Heart left ventricle (tissue), 16 donors: ENCODE measurements around the gene ACCS. TPM values are rescaled to one million over a fixed set of nuclear protein-coding genes. Genes with fewer than 3 reads are reported as not detected.
A peak's percentile ranks its signal among the peaks of the same experiment; 100 is the strongest.

Source experiments
- ATAC-seq, 4 donors: fragments of 200-7000 bp; cut with Tn5 transposase; one replicate each; pipeline ENCODE4 v1.9.1; 2020 to 2022; ENCODE audit warnings: moderate library complexity in 4 of 4, mild to moderate bottlenecking in 3 of 4, moderate number of reproducible peaks in 1 of 4
- DNase-seq, 5 donors: peaks; one replicate each; pipeline ENCODE4 v3.0.0-alpha.2; 2020
- H3K27ac ChIP-seq, 12 donors: fragments of 200-600 bp; sonication (generic) in 4 of 12; one replicate each; pipeline versions ENCODE4 v1.5.0 to v1.8.0; 2016 to 2022; ENCODE audit warnings: mild to moderate bottlenecking in 2 of 12
- H3K27me3 ChIP-seq, 9 donors: fragments of 200-600 bp; sonication (generic) in 2 of 9; one replicate each; pipeline versions ENCODE4 v1.5.1 to v1.8.0; 2016 to 2022; ENCODE audit warnings: mild to moderate bottlenecking in 3 of 9
- H3K36me3 ChIP-seq, 9 donors: fragments of 200-600 bp; sonication (generic) in 2 of 9; one replicate each; pipeline versions ENCODE4 v1.5.0 to v1.8.0; 2018 to 2022; ENCODE audit warnings: mild to moderate bottlenecking in 2 of 9
- H3K4me1 ChIP-seq, 12 donors: fragments of 200-600 bp; sonication (generic) in 4 of 12; one replicate each; pipeline versions ENCODE4 v1.5.0 to v1.8.0; 2016 to 2022; ENCODE audit warnings: mild to moderate bottlenecking in 3 of 12
- H3K4me3 ChIP-seq, 12 donors: fragments of 200-600 bp; sonication (generic) in 4 of 12; one replicate each; pipeline versions ENCODE4 v1.5.0 to v1.8.0; 2017 to 2022; ENCODE audit warnings: mild to moderate bottlenecking in 9 of 12, moderate library complexity in 4 of 12
- H3K9me3 ChIP-seq, 12 donors: fragments of 200-600 bp; sonication (generic) in 4 of 12; one replicate each; pipeline versions ENCODE4 v1.5.0 to v1.8.0; 2016 to 2022; ENCODE audit warnings: mild to moderate bottlenecking in 1 of 12
- POLR2A ChIP-seq, 2 donors: fragments of 450-650 bp; IDR thresholded peaks; one replicate each; pipeline ENCODE4 v1.6.1; 2017; ENCODE audit warnings: antibody characterized with exemption in 2 of 2, mild to moderate bottlenecking in 2 of 2, moderate library complexity in 2 of 2
- WGBS, 4 donors: extraction: QIAGEN DNeasy Blood & Tissue Kit in 2 of 4; methylation state at CpG; one replicate each; pipeline versions ENCODE4 v1.1.5 to v1.1.7; 2013 to 2018; 5-methylcytosine and 5-hydroxymethylcytosine counted together
- intact Hi-C, 10 donors: fragments of 100-400 bp; cut with DNase I; formaldehyde crosslinking; loops; one replicate each; pipeline versions ENCODE4 v1.11.1 to v1.14.2; 2022
- polyA plus RNA-seq, 2 donors: library from polyadenylated mRNA; stranded (reverse); fragments of 200-250 nt; gene quantifications; one replicate each; pipeline ENCODE4 v1.2.3, GENCODE V29; 2013
- total RNA-seq, 9 donors: library from RNA; depleted of rRNA in 2 of 9; stranded (reverse); fragments of >200 nt in 2 of 9; fragmentation: NEBNext Ultra II Directional in 3 of 9; extraction: Animal tissue kit (Norgen Biotek cat#: 25700) in 3 of 9; gene quantifications; one replicate each; pipeline versions ENCODE4 v1.1.0 to v1.2.4, GENCODE V29; 2016 to 2023
- TF ChIP-seq, protein P1 (sequence below), 12 donors: fragments of 200-600 bp; sonication (generic) in 4 of 12; IDR thresholded peaks; one replicate each; pipeline versions ENCODE4 v1.5.0 to v1.8.0; 2018 to 2022; ENCODE audit warnings: antibody characterized with exemption in 12 of 12, mild to moderate bottlenecking in 5 of 12
- donor health status: ischemic (EF 13 %, LVEDD 7.1; RV severe dilation, severe dysfunction).
- donor health status: healthy with polysubstance abuse.
- donor health status: DM: no; HTN: yes; CAD: no.
- donor health status: DM: no; HTN: no; CAD: no.
- donor health status: ischemic (EF 25% LVEDD 6.9; RV normal size, moderate dysfunction).
- donor health status: ischemic (EF 25% LVEDD 5.7; RV mildly dilated, moderate dysfunction).
- donor health status: healthy.
- donor health status: DM: yes; HTN: yes; CAD: no.
- donor health status: ischemic (EF 35%, LVEDD 5.7; RV mildly dilated, moderate dysfunction).
- donor health status: nonischemic (EF 11% LVEDD 7.7; RV severe dilation, severe dysfunction).
- donor health status: DM: yes; HTN: yes; CAD: no.
- donor health status: PGD.
- donor health status: ischemic (EF 29% LVEDD 5.4; RV normal size, mild dysfunction).
- donor health status: nonischemic (EF 23%, LVEDD 6.1; RV moderate dilation, normal function).

Gene ACCS
- total and polyA plus RNA-seq, 11 donors, result 1.6 to 16.7 (median 8.3) TPM

DNA sequence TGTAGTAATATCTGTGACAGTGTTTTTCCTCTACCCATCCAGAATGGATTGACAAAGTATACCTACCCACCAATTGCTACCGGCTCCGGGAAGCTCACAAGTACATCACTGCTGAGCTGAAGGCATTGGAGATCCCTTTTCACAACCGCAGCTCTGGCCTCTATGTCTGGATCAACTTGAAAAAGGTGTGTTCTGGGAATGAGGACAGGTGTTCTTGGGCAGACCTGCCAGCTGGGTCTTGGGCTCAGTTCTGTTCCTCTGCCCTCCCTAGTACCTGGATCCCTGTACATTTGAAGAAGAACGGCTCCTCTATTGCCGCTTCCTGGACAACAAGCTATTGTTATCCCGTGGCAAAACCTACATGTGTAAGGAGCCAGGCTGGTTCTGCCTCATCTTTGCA lies 7.8 kb upstream of the ACCS start:
- TF ChIP-seq, protein P1, sequence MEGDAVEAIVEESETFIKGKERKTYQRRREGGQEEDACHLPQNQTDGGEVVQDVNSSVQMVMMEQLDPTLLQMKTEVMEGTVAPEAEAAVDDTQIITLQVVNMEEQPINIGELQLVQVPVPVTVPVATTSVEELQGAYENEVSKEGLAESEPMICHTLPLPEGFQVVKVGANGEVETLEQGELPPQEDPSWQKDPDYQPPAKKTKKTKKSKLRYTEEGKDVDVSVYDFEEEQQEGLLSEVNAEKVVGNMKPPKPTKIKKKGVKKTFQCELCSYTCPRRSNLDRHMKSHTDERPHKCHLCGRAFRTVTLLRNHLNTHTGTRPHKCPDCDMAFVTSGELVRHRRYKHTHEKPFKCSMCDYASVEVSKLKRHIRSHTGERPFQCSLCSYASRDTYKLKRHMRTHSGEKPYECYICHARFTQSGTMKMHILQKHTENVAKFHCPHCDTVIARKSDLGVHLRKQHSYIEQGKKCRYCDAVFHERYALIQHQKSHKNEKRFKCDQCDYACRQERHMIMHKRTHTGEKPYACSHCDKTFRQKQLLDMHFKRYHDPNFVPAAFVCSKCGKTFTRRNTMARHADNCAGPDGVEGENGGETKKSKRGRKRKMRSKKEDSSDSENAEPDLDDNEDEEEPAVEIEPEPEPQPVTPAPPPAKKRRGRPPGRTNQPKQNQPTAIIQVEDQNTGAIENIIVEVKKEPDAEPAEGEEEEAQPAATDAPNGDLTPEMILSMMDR (IDR thresholded peaks at IDR 0.05), result no peak
- no peak for TF ChIP-seq POLR2A (IDR thresholded peaks at IDR 0.05)
- no peaks in the 10 kb centered on the region for H3K9me3 ChIP-seq
- no peak for ATAC-seq
- DNase-seq, result no peak
- 80 to 93% (median 90%) methylated on average over 6 of the region's 6 CpGs for WGBS, 4 donors
- no peaks in the 10 kb centered on the region for H3K36me3 ChIP-seq
- H3K27me3 ChIP-seq, result no peaks in the 10 kb centered on the region
- intact Hi-C loops, result no loop called here
- H3K27ac ChIP-seq, result no peak overlapping the region
- H3K4me3 ChIP-seq, result no peak overlapping the region
- H3K4me1 ChIP-seq, result no peaks in the 10 kb centered on the region

DNA sequence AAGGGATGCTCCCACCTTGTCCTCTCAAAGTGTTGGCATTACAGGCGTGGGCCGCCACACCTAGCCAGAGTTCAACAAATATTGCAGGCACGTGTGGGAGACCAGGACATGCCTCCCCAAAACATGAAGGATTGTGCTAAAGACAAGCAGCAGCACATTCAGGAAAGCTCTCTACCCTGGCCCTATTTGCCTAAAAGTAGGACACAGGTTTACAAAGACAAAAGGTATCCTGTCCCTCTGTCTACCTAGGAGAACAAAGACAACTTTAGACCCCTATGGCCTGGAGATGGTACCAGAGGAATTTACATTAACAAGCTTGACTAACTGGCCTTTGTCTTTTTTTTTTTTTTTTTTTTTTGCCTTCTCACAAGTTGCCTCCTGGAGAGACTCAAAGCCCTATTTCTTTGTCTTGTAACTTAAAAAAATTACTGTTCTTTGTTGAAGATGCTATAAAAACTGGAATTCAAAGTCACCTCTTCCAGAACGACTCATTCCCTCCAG lies 859 bp upstream of the ACCS start:
- Histone ChIP-seq H3K4me1 (peaks cover 0 to 18% (median 10%) of the 10 kb centered on the region in 12 donors), H3K27me3 (no peaks in the 10 kb centered on the region), H3K27ac (peak overlapping the region; percentile 52 to 94 (median 90)), H3K4me3 (peak overlapping the region in 3 of 12 donors; percentile 73 to 77 (median 74)), H3K9me3 (no peaks in the 10 kb centered on the region), H3K36me3 (peaks cover 0 to 10% (median 0%) of the 10 kb centered on the region in 9 donors)
- no peak for TF ChIP-seq POLR2A (IDR thresholded peaks at IDR 0.05)
- TF ChIP-seq, protein P1 (IDR thresholded peaks at IDR 0.05), result no peak
- ATAC-seq, result no peak
- 60 to 75% (median 68%) methylated on average over 4 of the region's 4 CpGs for WGBS, 4 donors
- intact Hi-C loops, result no loop called here
- no peak for DNase-seq

DNA sequence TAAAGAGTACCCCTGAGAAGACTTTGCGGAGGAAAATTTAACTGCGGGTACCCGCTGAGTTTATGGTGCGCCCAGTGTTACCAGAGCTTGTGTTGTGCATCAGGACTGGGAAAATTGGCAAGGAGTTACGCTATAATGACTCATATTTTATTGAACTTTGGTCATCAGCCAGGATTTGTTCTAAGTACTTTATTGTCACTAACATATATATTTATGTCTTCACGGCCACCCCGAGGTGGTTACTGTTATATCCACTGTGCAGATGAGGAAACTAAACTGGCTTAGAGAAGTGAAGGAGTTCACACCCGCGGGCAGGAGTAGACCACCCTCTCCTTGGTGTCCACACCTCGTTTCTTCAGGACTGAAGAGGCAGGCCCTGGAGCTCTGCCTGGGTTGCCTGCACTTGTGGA lies 667 bp downstream of the ACCS start:
- peak overlapping the region; percentile 22 to 92 (median 72) for H3K4me3 ChIP-seq
- intact Hi-C loops, result no loop called here
- H3K9me3 ChIP-seq, result no peaks in the 10 kb centered on the region
- peak overlapping the region; percentile 53 to 94 (median 90) for H3K27ac ChIP-seq
- DNase-seq (peak in 1 of 5 donors; percentile 30), ATAC-seq (peak in 2 of 4 donors; percentile 6 to 38)
- 20 to 58% (median 50%) methylated on average over 10 of the region's 10 CpGs for WGBS, 4 donors
- no peaks in the 10 kb centered on the region for H3K27me3 ChIP-seq
- H3K4me1 ChIP-seq, result peaks cover 0 to 18% (median 10%) of the 10 kb centered on the region in 12 donors
- TF ChIP-seq, protein P1 (IDR thresholded peaks at IDR 0.05), result no peak
- TF ChIP-seq POLR2A (IDR thresholded peaks at IDR 0.05), result no peak
- peaks cover 0 to 22% (median 7%) of the 10 kb centered on the region in 9 donors for H3K36me3 ChIP-seq

DNA sequence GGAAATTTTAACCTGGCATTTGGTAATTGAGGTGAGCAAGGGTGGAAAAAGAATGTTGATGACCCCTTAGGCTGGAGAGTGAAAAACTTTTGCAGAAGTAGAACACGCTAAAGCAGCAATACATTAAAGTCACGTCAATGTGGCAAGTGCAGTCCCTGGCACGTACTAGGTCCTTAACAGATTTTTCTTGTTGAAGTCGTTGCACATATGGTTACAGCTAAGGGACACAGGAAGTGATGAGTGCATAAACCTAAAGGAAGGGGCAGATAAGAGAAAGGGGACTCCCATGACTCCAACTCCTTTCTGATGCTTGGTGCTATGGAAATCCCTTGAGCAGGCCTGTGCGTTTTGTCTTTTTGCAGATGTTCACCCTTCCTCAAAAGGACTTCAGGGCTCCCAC lies 1.2 kb downstream of the ACCS start:
- TF ChIP-seq, protein P1 (IDR thresholded peaks at IDR 0.05), result no peak
- TF ChIP-seq POLR2A (IDR thresholded peaks at IDR 0.05), result no peak
- ATAC-seq, result no peak
- Histone ChIP-seq H3K36me3 (peaks cover 0 to 27% (median 10%) of the 10 kb centered on the region in 9 donors), H3K27me3 (no peaks in the 10 kb centered on the region), H3K9me3 (no peaks in the 10 kb centered on the region), H3K4me3 (peak overlapping the region in 7 of 12 donors; percentile 60 to 77 (median 73)), H3K27ac (peak overlapping the region in 2 of 12 donors; percentile 91 to 94), H3K4me1 (peaks cover 0 to 18% (median 10%) of the 10 kb centered on the region in 12 donors)
- WGBS, 4 donors, result 61 to 73% (median 68%) methylated on average over 5 of the region's 5 CpGs
- intact Hi-C loops, result no loop called here
- DNase-seq, result no peak
